Loucy (cell line): ENCODE measurements around the gene PCBD2.

Experiments
- H2AFZ ChIP-seq: fragments of 200-600 bp; sonication (generic); 2 replicates; pipeline ENCODE4 v1.6.0; 2016; ENCODE audit warnings: antibody characterized with exemption, mild to moderate bottlenecking, low read length, moderate library complexity
- H3F3A ChIP-seq: fragments of 200-600 bp; 2 replicates; pipeline ENCODE4 v1.6.0; 2016; ENCODE audit warnings: antibody characterized with exemption, low read depth, mild to moderate bottlenecking
- H3K27me3 ChIP-seq: fragments of 200-600 bp; sonication (generic); 2 replicates; pipeline ENCODE4 v1.6.1; 2014; ENCODE audit warnings: low read length, mild to moderate bottlenecking; ENCODE audit not compliant: insufficient read depth, poor library complexity, severe bottlenecking
- H3K36me3 ChIP-seq: fragments of 200-600 bp; sonication (generic); 2 replicates; pipeline ENCODE4 v1.6.1; 2016; ENCODE audit warnings: low read length; ENCODE audit not compliant: insufficient read depth
- H3K4me1 ChIP-seq: fragments of 200-600 bp; sonication (generic); 2 replicates; pipeline ENCODE4 v1.5.1; 2014; ENCODE audit warnings: low read length, mild to moderate bottlenecking; ENCODE audit not compliant: insufficient read depth, poor library complexity, severe bottlenecking
- H3K4me2 ChIP-seq: fragments of 200-600 bp; sonication (generic); 2 replicates; pipeline ENCODE4 v1.6.0; 2014; ENCODE audit warnings: antibody characterized with exemption, low read length, low read depth, mild to moderate bottlenecking; ENCODE audit not compliant: poor library complexity, severe bottlenecking
- H3K4me3 ChIP-seq: fragments of 200-600 bp; sonication (generic); 2 replicates; pipeline ENCODE4 v1.5.1; 2014; ENCODE audit warnings: low read length, mild to moderate bottlenecking, mixed read lengths; ENCODE audit not compliant: poor library complexity, severe bottlenecking
- H3K79me2 ChIP-seq: fragments of 200-600 bp; sonication (generic); 2 replicates; pipeline ENCODE4 v1.6.1; 2014; ENCODE audit warnings: low read length; ENCODE audit not compliant: insufficient read depth
- H3K9ac ChIP-seq: fragments of 200-600 bp; sonication (generic); 2 replicates; pipeline ENCODE4 v1.6.0; 2014; ENCODE audit warnings: mild to moderate bottlenecking, low read depth, low read length, moderate library complexity; ENCODE audit not compliant: poor library complexity, severe bottlenecking
- H3K9me2 ChIP-seq: fragments of 200-600 bp; sonication (generic); replicated peaks from 2 replicates; pipeline ENCODE4 v1.6.1; 2016; ENCODE audit warnings: low read depth, low read length, mixed read lengths
- H3K9me3 ChIP-seq: fragments of 200-600 bp; sonication (generic); 2 replicates; pipeline ENCODE4 v1.6.1; 2014; ENCODE audit warnings: mild to moderate bottlenecking, antibody characterized with exemption, low read length, low read depth; ENCODE audit not compliant: insufficient read depth
- H4K20me1 ChIP-seq: fragments of 200-600 bp; sonication (generic); 2 replicates; pipeline ENCODE4 v1.6.0; 2014; ENCODE audit warnings: antibody characterized with exemption, low read length, mild to moderate bottlenecking; ENCODE audit not compliant: insufficient read depth, poor library complexity, severe bottlenecking
- EZH2phosphoT487 ChIP-seq: fragments of 200-600 bp; IDR thresholded peaks from 2 replicates; pipeline ENCODE4 v1.6.1; 2018; ENCODE audit warnings: antibody characterized with exemption, mild to moderate bottlenecking, moderate library complexity, borderline replicate concordance
- TF ChIP-seq, protein P1 (sequence below): fragments of 200-600 bp; sonication (generic); conservative IDR thresholded peaks from 2 replicates; pipeline ENCODE4 v1.5.1; 2014; ENCODE audit warnings: mild to moderate bottlenecking, antibody characterized with exemption, low read length

PCBD2 gene

DNA sequence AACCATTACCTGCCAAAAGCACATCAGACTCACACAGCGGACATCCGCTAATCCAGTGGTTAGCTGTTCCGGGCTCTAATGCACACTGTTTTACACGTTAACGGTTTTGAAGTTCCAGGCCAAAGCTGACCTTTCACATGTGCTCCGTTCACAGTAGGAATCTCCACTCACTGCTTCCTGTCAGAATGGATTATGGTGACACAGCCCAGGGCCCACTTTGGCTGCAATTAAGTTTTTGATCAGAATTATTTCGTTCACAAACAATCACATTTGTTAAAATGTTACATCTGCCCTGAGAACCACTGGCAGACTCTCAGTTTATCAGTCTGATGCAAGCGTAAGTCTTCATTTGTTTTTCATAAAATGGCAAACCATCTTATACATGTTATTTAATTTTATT is 32.6 kb downstream of the PCBD2 start:
- Histone ChIP-seq H3K4me2 (no peak overlapping the region), H3K4me3 (no peak overlapping the region), H3K36me3 (no peaks in the 10 kb centered on the region), H3K9ac (no peak overlapping the region), H4K20me1 (no peaks in the 10 kb centered on the region), H3K79me2 (no peaks in the 10 kb centered on the region), H3K9me3 (no peaks in the 10 kb centered on the region), H3K27me3 (no peaks in the 10 kb centered on the region), H3K4me1 (no peaks in the 10 kb centered on the region), H3F3A (no peaks in the 10 kb centered on the region), H3K9me2 (no peaks in the 10 kb centered on the region), H2AFZ (no peak overlapping the region)
- no peak for TF ChIP-seq EZH2phosphoT487
- TF ChIP-seq, protein P1, sequence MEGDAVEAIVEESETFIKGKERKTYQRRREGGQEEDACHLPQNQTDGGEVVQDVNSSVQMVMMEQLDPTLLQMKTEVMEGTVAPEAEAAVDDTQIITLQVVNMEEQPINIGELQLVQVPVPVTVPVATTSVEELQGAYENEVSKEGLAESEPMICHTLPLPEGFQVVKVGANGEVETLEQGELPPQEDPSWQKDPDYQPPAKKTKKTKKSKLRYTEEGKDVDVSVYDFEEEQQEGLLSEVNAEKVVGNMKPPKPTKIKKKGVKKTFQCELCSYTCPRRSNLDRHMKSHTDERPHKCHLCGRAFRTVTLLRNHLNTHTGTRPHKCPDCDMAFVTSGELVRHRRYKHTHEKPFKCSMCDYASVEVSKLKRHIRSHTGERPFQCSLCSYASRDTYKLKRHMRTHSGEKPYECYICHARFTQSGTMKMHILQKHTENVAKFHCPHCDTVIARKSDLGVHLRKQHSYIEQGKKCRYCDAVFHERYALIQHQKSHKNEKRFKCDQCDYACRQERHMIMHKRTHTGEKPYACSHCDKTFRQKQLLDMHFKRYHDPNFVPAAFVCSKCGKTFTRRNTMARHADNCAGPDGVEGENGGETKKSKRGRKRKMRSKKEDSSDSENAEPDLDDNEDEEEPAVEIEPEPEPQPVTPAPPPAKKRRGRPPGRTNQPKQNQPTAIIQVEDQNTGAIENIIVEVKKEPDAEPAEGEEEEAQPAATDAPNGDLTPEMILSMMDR = no peak

DNA sequence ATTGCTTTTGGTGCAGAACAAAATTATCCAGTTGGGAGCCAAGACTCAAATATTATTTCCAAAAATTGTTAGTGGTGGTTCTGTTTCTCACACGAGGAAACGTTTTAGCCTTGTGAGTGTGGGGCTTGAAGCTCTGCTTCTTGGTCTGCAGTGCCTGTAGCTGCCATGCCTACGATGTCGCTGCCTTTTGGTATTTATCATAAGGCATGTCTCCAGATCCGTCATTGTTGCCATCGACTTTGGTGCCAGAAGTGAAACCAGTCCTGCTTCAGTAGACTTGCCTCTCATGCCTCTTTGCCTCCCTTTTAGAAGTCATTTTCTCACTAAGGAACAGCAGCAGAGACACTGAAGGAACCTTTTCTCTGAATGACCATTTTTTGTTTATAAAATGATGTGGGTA is 33.1 kb downstream of the PCBD2 start:
- no peaks in the 10 kb centered on the region for H3K27me3 ChIP-seq
- H4K20me1 ChIP-seq = no peaks in the 10 kb centered on the region
- H3K79me2 ChIP-seq = no peaks in the 10 kb centered on the region
- no peaks in the 10 kb centered on the region for H3K4me1 ChIP-seq
- H3K4me2 ChIP-seq = no peak overlapping the region
- no peak overlapping the region for H3K9ac ChIP-seq
- no peaks in the 10 kb centered on the region for H3K36me3 ChIP-seq
- H3F3A ChIP-seq = no peaks in the 10 kb centered on the region
- TF ChIP-seq EZH2phosphoT487 = no peak
- TF ChIP-seq, protein P1 = no peak
- no peak overlapping the region for H3K4me3 ChIP-seq
- H3K9me2 ChIP-seq = no peaks in the 10 kb centered on the region
- no peak overlapping the region for H2AFZ ChIP-seq
- no peaks in the 10 kb centered on the region for H3K9me3 ChIP-seq

GRCh38 chr5:134939500-134939899 is 34.6 kb downstream of the PCBD2 start:
- H3K9me3 ChIP-seq = no peaks in the 10 kb centered on the region
- TF ChIP-seq, protein P1 = no peak
- H3F3A ChIP-seq = no peaks in the 10 kb centered on the region
- H3K4me2 ChIP-seq = no peak overlapping the region
- no peaks in the 10 kb centered on the region for H3K9me2 ChIP-seq
- H3K79me2 ChIP-seq = no peaks in the 10 kb centered on the region
- no peaks in the 10 kb centered on the region for H3K36me3 ChIP-seq
- no peak overlapping the region for H3K4me3 ChIP-seq
- H2AFZ ChIP-seq = no peak overlapping the region
- H3K4me1 ChIP-seq = no peaks in the 10 kb centered on the region
- H3K9ac ChIP-seq = no peak overlapping the region
- H4K20me1 ChIP-seq = no peaks in the 10 kb centered on the region
- no peaks in the 10 kb centered on the region for H3K27me3 ChIP-seq
